PC-9 (cell line): ENCODE data around the gene MPZ. TPM values are rescaled to one million over a fixed set of nuclear protein-coding genes. Genes with fewer than 3 reads are reported as not detected.

Source experiments
- Bru-seq: library from RNA; stranded (reverse); fragments of 400-500 nt; gene quantifications from one replicate; lab custom pipeline; 2021; lab: Mats Ljungman, UMichigan
- BruChase-seq, 2 experiments: library from RNA; stranded (reverse); fragments of 400-500 nt; gene quantifications; one replicate each; lab custom pipeline; 2021; lab: Mats Ljungman, UMichigan
- BruUV-seq: library from RNA; stranded (reverse); fragments of 400-500 nt; replicated peaks from 2 replicates; lab custom pipeline; 2021; lab: Mats Ljungman, UMichigan
- CTCF ChIA-PET: fragments of 300-600 bp; sonication (Branson Sonifier 250); formaldehyde crosslinking; loops from one replicate; lab custom pipeline; 2022; ENCODE audit warnings: antibody characterized with exemption; lab: Charles Lee
- POLR2A ChIA-PET: fragments of 300-600 bp; sonication (Branson Sonifier 250); formaldehyde crosslinking; loops from one replicate; lab custom pipeline; 2022; ENCODE audit warnings: antibody characterized with exemption; ENCODE audit not compliant: unreplicated experiment; lab: Charles Lee
- DNase-seq, 2 experiments: peaks; one replicate each; pipeline versions ENCODE4 v3.0.0 to v3.0.0-alpha.2; 2015 to 2022; ENCODE audit warnings: mixed read lengths in 1 of 2
- H2AFZ ChIP-seq: fragments of 200-600 bp; sonication (generic); 2 replicates; pipeline ENCODE4 v1.8.1; 2017; ENCODE audit warnings: antibody characterized with exemption
- H3F3A ChIP-seq: fragments of 200-600 bp; sonication (generic); 2 replicates; pipeline ENCODE4 v1.8.1; 2017; ENCODE audit warnings: antibody characterized with exemption, mild to moderate bottlenecking, low read depth; ENCODE audit not compliant: insufficient read depth
- H3K27ac ChIP-seq: fragments of 200-600 bp; sonication (generic); 2 replicates; pipeline ENCODE4 v1.6.1; 2016; ENCODE audit warnings: mixed run types
- H3K27me3 ChIP-seq: fragments of 200-600 bp; sonication (generic); 2 replicates; pipeline ENCODE4 v1.6.1; 2016; ENCODE audit warnings: low read depth, mixed run types; ENCODE audit not compliant: insufficient read depth
- H3K36me3 ChIP-seq: fragments of 200-600 bp; sonication (generic); 2 replicates; pipeline ENCODE4 v1.6.1; 2016; ENCODE audit warnings: low read depth, mixed run types
- H3K4me1 ChIP-seq: fragments of 200-600 bp; sonication (generic); replicated peaks from 2 replicates; pipeline ENCODE4 v1.6.1; 2016; ENCODE audit warnings: mixed run types; ENCODE audit not compliant: insufficient read depth
- H3K4me2 ChIP-seq: fragments of 200-600 bp; sonication (generic); 2 replicates; pipeline ENCODE4 v1.6.1; 2017; ENCODE audit warnings: mixed run types
- H3K4me3 ChIP-seq: fragments of 200-600 bp; sonication (generic); 2 replicates; pipeline ENCODE4 v1.6.1; 2016; ENCODE audit warnings: mixed run types
- H3K79me2 ChIP-seq: fragments of 200-600 bp; sonication (generic); 2 replicates; pipeline ENCODE4 v1.6.1; 2017; ENCODE audit warnings: low read depth, mixed run types
- H3K9me2 ChIP-seq: fragments of 200-600 bp; sonication (generic); 2 replicates; pipeline ENCODE4 v1.8.1; 2017; ENCODE audit warnings: mild to moderate bottlenecking; ENCODE audit not compliant: insufficient read depth
- H3K9me3 ChIP-seq: fragments of 200-600 bp; sonication (generic); 2 replicates; pipeline ENCODE4 v1.8.1; 2016; ENCODE audit warnings: low read depth; ENCODE audit not compliant: insufficient read depth
- H4K20me1 ChIP-seq: fragments of 200-600 bp; sonication (generic); 2 replicates; pipeline ENCODE4 v1.8.1; 2017; ENCODE audit not compliant: insufficient read depth
- EZH2 ChIP-seq: fragments of 200-600 bp; sonication (generic); IDR thresholded peaks from 2 replicates; pipeline ENCODE4 v1.8.0; 2017; ENCODE audit warnings: antibody characterized with exemption, low read depth
- intact Hi-C: fragments of 100-400 bp; cut with micrococcal nuclease; formaldehyde crosslinking; loops from one replicate; pipeline ENCODE4 v1.10.0; 2022; ENCODE audit not compliant: unreplicated experiment
- long read RNA-seq: library from polyadenylated mRNA; stranded (forward); transcript quantifications from one replicate; pipeline ENCODE4 v2.0.0, GENCODE V29; 2022
- total RNA-seq: library from RNA; stranded (reverse); gene quantifications from 2 replicates; pipeline ENCODE4 v1.2.3, GENCODE V29; 2021
- TF ChIP-seq, protein P1 (sequence below): fragments of 200-600 bp; sonication (generic); conservative IDR thresholded peaks from 2 replicates; pipeline ENCODE4 v1.6.1; 2017; ENCODE audit warnings: mixed run types, antibody characterized with exemption, mild to moderate bottlenecking, moderate library complexity

MPZ gene
- total RNA-seq (0.39 and 0.43 TPM in 2 replicates), Bru-seq, nascent RNA (not detected), BruChase-seq, experiment 1, labeled RNA remaining after a 2-hour chase (percentile 22 among the genes with signal in this experiment), BruChase-seq, experiment 2, labeled RNA remaining after a 6-hour chase (not detected)
- long read RNA-seq, partial matches to known transcripts: 0 of 2 reads
- long read RNA-seq, other reads (novel, unspliced or antisense): 2 of 2 reads

DNA sequence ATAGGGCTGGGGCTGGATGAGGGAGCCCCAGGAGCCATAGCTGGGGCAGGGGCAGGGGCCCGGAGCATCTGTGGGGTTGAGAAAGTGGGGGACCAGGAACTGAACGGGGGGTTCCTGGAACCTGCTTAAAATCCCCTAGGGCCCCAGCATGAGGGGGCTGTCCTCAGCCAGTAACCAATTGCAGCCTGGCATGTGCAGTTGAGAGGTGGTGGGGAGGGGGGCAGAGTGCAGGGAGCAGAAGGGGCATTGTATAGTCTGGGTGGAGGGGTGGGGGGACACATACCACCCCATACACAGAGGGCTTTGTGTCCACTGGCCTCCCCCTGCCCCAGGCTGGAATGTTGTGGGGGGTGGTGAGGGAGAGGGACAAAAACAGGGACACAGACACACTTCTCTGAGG lies at the start of gene MPZ:
Gene MPZ (minus strand): TSS at position 101 of the 400 bp plus-strand sequence. CDS start 63 bp downstream, at position 38.
- Histone ChIP-seq H3K79me2 (peaks cover 5% of the 10 kb centered on the region), H3K27me3 (no peaks in the 10 kb centered on the region), H3F3A (no peaks in the 10 kb centered on the region; the same call in 1 of the 2 replicates), H3K27ac (no peak within 1 kb of the TSS), H3K4me3 (no peak within 1 kb of the TSS), H2AFZ (no peak within 1 kb of the TSS), H3K36me3 (no peaks in the 10 kb centered on the region), H3K9me3 (no peaks in the 10 kb centered on the region), H3K4me2 (no peak within 1 kb of the TSS), H4K20me1 (no peaks in the 10 kb centered on the region), H3K9me2 (no peaks in the 10 kb centered on the region), H3K4me1 (peaks cover 14% of the 10 kb centered on the region)
- CTCF ChIA-PET: interaction anchor here (0.8 kb wide), 1 partner anchor 44 kb away, joined by 4 read pairs; no protein-coding TSS in a partner anchor
- BruUV-seq: no TSS peak
- intact Hi-C loops: loop anchor here (5.0 kb wide), 1 partner anchor 57 kb away; the partner anchor contains the start of gene CFAP126
- no peak for DNase-seq
- POLR2A ChIA-PET: no interaction called here
- TF ChIP-seq EZH2: no peak
- TF ChIP-seq, protein P1, sequence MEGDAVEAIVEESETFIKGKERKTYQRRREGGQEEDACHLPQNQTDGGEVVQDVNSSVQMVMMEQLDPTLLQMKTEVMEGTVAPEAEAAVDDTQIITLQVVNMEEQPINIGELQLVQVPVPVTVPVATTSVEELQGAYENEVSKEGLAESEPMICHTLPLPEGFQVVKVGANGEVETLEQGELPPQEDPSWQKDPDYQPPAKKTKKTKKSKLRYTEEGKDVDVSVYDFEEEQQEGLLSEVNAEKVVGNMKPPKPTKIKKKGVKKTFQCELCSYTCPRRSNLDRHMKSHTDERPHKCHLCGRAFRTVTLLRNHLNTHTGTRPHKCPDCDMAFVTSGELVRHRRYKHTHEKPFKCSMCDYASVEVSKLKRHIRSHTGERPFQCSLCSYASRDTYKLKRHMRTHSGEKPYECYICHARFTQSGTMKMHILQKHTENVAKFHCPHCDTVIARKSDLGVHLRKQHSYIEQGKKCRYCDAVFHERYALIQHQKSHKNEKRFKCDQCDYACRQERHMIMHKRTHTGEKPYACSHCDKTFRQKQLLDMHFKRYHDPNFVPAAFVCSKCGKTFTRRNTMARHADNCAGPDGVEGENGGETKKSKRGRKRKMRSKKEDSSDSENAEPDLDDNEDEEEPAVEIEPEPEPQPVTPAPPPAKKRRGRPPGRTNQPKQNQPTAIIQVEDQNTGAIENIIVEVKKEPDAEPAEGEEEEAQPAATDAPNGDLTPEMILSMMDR: no peak

GRCh38 chr1:161359291-161359690 lies 49.5 kb upstream of the MPZ start:
- intact Hi-C loops: no loop called here
- H2AFZ ChIP-seq: no peak overlapping the region
- H3K79me2 ChIP-seq: no peaks in the 10 kb centered on the region
- no peaks in the 10 kb centered on the region for H3F3A ChIP-seq
- H3K36me3 ChIP-seq: peaks cover 6% of the 10 kb centered on the region
- H3K4me3 ChIP-seq: no peak overlapping the region
- no peak overlapping the region for H3K27ac ChIP-seq
- no peaks in the 10 kb centered on the region for H4K20me1 ChIP-seq
- no peaks in the 10 kb centered on the region for H3K9me3 ChIP-seq
- ChIA-PET POLR2A (no interaction called here), CTCF (no interaction called here)
- no peaks in the 10 kb centered on the region for H3K9me2 ChIP-seq
- no peak overlapping the region for H3K4me2 ChIP-seq
- no peak for DNase-seq
- TF ChIP-seq, protein P1: no peak
- no peak for TF ChIP-seq EZH2
- H3K4me1 ChIP-seq: no peaks in the 10 kb centered on the region
- no TSS peak for BruUV-seq
- no peaks in the 10 kb centered on the region for H3K27me3 ChIP-seq

GRCh38 chr1:161357073-161357472 lies 47.3 kb upstream of the MPZ start:
- Histone ChIP-seq H3K36me3 (peaks cover 9% of the 10 kb centered on the region), H2AFZ (no peak overlapping the region), H4K20me1 (no peaks in the 10 kb centered on the region), H3F3A (no peaks in the 10 kb centered on the region), H3K9me3 (no peaks in the 10 kb centered on the region), H3K79me2 (no peaks in the 10 kb centered on the region), H3K27me3 (no peaks in the 10 kb centered on the region), H3K9me2 (no peaks in the 10 kb centered on the region), H3K27ac (no peak overlapping the region), H3K4me2 (no peak overlapping the region), H3K4me1 (no peaks in the 10 kb centered on the region), H3K4me3 (no peak overlapping the region)
- POLR2A ChIA-PET: no interaction called here
- intact Hi-C loops: no loop called here
- CTCF ChIA-PET: no interaction called here
- no TSS peak for BruUV-seq
- DNase-seq: no peak
- no peak for TF ChIP-seq EZH2
- TF ChIP-seq, protein P1: no peak
